NOMO-1 treated with DMSO at 0.1 percent for 48 hours (cell line): ENCODE measurements around the gene DOCK2.

ENCODE experiments used
- DNase-seq: peaks from one replicate; lab custom pipeline; 2025; ENCODE audit not compliant: unreplicated experiment; lab: John Stamatoyannopoulos, UW

The DOCK2 gene

GRCh38 chr5:169933127-169933526, 296.1 kb downstream of the DOCK2 start:
- DNase-seq: no peak

DNA sequence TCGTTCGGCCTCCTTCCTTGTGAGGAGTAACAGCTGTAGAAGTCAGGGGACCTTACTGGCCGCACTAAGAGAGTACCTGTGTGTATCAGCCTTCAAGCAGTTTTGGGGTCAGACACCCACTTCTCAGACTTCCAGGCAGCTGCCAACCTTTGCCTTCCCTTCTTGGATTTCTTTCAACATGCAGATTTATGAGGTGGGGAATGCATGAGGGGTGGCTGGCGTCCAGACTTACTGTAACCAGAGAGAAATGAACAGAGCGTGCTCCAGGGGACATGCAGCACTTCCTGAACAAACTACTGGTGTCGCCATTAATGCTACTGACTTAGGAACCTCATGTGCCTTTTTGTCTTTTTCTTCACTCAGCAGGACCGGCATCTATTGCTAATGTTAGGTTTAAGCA, 296.5 kb downstream of the DOCK2 start:
- no peak for DNase-seq

- no peak for DNase-seq
Measured at GRCh38 chr5:169934990-169935389, 297.9 kb downstream of the DOCK2 start.

GRCh38 chr5:169935762-169936161, 298.7 kb downstream of the DOCK2 start:
- no peak for DNase-seq

GRCh38 chr5:169938439-169938838, 301.4 kb downstream of the DOCK2 start:
- DNase-seq: no peak

DNA sequence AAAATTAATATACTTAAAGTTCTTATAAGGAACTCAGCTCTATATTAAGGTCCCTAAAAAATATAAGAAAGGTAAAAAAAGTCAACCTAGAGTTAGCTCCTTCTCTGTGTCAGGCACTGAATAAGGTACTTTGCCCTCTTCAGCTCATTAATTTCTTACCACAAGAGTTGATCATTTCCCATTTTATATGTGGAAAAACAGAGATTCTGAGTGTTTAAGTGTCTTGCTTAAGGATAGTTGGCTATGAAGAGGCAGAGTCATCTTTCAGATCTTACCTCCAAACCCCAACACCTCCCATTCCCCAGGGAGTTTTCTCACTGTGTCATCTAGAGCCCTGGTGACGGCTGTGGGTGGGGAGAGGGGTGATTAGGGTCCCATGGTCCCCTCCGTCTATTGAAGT, 302.7 kb downstream of the DOCK2 start:
- no peak for DNase-seq

- DNase-seq: no peak
Measured at GRCh38 chr5:169941542-169941941, 304.5 kb downstream of the DOCK2 start.

- no peak for DNase-seq
Measured at GRCh38 chr5:169942181-169942580, 305.1 kb downstream of the DOCK2 start.

GRCh38 chr5:169943026-169943425, 306.0 kb downstream of the DOCK2 start:
- DNase-seq: no peak

GRCh38 chr5:169944115-169944514, 307.0 kb downstream of the DOCK2 start:
- no peak for DNase-seq

DNA sequence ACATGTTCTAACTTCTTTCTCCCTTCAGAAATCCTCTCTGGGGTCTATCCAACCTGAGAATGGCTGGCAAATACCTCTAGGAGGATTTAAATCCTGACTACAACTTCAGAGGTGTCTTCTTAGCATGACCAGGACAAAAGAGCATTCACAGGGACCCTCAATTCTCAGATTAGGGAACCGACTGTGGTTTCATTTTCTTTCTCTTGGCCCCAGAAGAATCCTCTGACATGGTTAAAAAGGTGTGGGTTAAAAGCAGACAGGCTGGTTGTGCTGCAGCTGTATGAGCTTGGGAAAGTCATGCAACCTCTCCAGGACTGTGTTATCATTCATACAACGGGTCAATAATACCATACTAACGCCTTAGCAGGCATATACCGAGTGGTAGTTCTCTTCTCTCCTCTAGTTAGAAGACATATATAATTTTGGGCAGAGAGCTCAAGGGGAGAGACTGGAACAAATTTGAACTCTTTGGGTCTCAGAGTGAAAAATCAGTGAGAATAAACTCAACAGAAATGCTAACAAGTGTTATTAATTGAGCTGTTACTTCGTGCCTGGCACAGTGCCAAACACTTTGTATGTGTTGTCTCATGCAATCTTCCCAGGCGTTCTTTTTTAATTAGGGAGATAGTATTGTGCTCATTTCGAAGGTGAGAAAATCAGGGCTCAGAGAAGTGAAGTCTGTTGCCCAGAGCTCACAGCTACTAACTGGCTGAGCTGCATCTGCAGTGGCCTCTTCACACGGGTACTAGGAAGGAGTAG, 308.0 kb downstream of the DOCK2 start:
- DNase-seq: peak; percentile 12

- no peak for DNase-seq
Measured at GRCh38 chr5:169945831-169946261, 308.8 kb downstream of the DOCK2 start.

GRCh38 chr5:169946743-169947295, 309.7 kb downstream of the DOCK2 start:
- DNase-seq: no peak

- no peak for DNase-seq
Measured at GRCh38 chr5:169950333-169950732, 313.3 kb downstream of the DOCK2 start.

GRCh38 chr5:169953196-169953595, 316.1 kb downstream of the DOCK2 start:
- peak; percentile 94 for DNase-seq

DNA sequence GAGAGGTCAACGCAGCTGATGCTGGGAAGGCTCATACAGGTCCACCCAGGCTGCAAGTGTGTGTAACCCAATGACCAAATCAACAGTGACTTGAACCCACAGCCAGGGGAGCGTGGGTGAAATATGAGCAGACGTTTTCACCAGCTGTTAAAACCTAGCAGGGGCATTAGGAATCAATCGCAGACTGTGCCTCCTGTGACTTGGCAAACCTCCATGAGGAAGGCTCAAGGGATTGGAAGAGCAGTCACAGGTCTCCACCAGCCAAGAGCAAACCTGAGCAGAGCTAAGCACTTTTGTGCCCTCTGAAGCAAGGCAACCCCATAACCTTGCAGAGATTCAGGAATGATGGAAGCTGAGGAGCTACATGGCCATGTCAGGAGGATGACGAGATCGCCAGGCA, 317.7 kb downstream of the DOCK2 start:
- no peak for DNase-seq

GRCh38 chr5:169956126-169956525, 319.1 kb downstream of the DOCK2 start:
- DNase-seq: no peak

DNA sequence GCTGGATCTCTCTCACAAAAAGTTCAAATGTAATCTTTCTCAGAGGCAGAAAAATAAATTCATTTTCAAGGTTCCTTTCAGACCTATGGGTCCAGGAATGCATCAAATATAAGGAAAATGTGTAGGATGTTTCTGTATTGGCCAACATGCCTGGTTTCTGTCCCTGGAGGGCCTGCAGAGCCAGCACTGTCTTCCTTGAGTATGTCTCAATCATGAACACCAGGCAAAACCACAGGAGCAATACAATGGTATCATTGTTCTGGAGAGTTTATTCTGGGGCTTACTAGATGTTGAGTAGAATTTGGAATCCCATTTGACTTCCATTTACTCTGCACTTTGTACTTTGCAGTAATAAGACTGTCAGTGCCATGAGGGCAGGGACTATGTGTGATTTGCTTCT, 319.7 kb downstream of the DOCK2 start:
- no peak for DNase-seq

DNA sequence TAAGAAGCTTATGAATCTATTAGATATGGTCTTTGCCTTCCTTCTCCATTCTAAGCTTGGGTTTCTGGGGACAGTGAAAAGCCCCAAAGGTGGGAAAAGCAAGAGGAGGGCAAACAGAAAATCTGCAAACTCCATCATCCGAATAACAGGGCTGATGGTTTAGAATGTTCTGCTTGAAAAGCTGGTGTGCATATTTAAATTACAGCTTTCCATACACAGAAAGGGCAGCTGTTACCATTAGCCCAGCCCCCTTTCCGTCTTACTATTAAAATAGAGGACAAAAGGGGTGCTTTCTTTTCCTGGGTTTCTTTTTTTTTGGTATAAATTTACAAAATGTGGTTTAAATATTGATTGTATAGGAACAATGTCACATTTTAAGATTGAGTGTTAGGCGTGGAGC, 321.2 kb downstream of the DOCK2 start:
- no peak for DNase-seq

DNA sequence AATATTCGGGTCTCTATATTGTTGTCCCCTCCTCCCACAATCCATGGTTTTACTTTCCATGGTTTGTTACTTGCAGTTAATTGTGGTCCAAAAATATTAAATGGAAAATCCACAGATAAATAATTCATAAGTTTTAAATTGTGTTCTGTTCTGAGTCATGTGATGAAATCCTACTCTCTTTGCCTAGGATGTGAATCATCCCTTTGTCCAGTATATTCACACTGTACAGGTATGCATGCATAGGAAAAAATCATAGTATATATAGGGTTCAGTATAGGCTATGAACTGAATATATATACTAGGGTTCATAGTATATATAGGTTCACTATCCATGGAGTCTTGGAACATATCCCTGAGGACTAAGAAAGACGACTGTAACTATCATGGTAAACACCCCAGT, 323.6 kb downstream of the DOCK2 start:
- no peak for DNase-seq

GRCh38 chr5:169964246-169964645, 327.2 kb downstream of the DOCK2 start:
- no peak for DNase-seq

DNA sequence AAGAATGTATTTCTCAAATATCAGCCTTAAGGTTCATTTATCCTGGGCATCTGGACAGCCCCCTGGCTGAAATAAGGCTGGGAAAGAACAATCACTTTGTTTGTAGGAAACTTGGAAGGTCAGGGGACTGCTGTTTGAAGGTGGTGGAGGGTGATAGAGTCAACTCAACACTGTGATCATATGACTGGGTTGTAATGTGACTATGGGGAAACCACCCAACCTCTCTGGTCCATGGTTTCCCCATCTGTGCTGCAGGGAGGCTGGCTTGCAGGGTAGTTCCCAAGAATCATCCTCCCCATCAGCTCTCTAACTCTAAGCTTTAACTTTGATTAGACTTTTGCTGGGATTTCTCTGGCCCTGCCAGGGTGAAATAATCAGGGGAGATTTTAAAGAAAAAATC, 333.3 kb downstream of the DOCK2 start:
- no peak for DNase-seq
